Activated CD4-positive, alpha-beta T cell treated with anti-CD3 and anti-CD28 coated beads, Interleukin-2, amount 50 U/mL, for 1 hour (primary cell): Measurements from ENCODE around the gene AK4.
"Not testable (repeated sequence)": the region's sequence is repeated elsewhere in the genome, so short reads cannot be mapped to it uniquely, and the experiment has no call there.

ENCODE experiments used
- DNase-seq: peaks from one replicate; pipeline ENCODE4 v3.0.0-alpha.2; 2020

The AK4 gene

GRCh38 chr1:65148178-65148547 lies at the start of gene AK4:
AK4 (plus strand) TSS chr1:65148203; CDS start chr1:65148408, 205 bp downstream.
- not testable (repeated sequence) for DNase-seq

DNA sequence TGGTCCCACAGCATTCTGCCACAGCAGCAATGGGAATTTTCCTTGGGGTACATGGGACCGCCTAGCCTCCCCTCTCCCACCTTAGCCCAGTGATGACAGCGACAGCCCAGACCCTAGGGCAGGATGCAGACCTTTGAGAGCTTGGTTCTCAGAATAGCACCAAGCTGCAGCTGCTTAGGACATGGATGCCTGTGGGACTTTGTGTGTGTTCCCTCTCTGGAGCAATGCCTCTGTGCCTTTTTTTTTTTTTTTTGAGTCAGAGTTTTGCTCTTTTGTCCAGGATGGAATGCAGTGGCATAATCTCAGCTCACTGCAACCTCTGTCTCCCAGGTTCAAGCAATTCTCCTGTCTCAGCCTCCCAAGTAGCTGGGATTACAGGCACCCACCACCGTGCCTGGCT lies 44.2 kb upstream of the AK4 start:
- no peak for DNase-seq

DNA sequence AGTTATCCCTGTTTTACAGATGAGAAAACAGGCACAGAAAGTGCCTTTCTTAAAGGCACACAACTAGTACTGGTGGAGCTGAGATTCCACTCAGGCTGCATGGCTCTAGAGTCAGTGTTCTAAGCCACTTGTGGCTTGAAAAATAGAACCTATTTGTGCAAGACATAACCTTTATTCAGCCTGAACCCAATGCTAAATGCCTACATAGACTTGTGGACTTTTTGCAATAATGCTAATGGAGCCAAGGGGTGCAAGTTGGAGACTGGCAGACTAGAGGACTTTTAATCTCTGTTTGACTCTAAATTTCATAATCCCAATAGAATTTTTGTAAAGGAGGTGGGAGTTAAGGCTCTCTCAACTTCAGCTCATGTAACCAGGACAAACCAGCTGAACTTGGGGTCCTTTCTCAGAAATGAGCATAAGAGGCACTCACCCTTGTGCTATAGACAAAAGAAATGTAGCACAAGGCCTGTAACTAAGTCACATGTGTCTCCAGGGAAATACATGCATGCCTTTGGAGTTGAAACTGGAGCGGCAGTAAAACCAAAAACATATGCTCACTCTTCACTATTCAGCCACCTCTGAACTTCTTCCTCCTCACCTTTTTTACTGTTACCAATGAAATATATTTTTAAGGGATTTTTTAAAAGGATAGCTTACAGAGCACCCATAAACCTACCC lies 43.0 kb upstream of the AK4 start:
- no peak for DNase-seq

GRCh38 chr1:65105596-65105995 lies 42.4 kb upstream of the AK4 start:
- DNase-seq, result no peak

GRCh38 chr1:65108025-65108642 lies 39.9 kb upstream of the AK4 start:
- DNase-seq, result no peak

- DNase-seq, result no peak
Observed at GRCh38 chr1:65109487-65109886, 38.5 kb upstream of the AK4 start.

DNA sequence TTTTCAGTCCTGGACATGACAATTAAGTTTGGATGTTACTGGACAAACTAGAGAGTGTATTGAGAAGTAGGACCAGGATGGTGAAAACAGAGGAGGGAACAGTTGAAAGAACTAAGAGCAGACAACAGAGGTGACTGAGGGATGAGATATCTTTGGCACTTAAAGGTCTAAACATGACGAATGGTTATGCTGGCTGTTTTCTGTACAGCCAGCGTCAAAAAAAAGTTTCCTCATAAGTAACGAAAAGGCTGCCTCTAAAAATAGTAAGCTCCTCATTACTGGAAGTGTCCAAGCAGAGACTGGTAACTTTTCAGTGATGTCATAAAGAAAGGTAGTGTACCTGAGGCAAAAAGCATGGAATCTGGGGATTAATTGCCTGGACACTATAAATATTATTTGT lies 35.2 kb upstream of the AK4 start:
- no peak for DNase-seq

GRCh38 chr1:65113298-65113697 lies 34.7 kb upstream of the AK4 start:
- no peak for DNase-seq

DNA sequence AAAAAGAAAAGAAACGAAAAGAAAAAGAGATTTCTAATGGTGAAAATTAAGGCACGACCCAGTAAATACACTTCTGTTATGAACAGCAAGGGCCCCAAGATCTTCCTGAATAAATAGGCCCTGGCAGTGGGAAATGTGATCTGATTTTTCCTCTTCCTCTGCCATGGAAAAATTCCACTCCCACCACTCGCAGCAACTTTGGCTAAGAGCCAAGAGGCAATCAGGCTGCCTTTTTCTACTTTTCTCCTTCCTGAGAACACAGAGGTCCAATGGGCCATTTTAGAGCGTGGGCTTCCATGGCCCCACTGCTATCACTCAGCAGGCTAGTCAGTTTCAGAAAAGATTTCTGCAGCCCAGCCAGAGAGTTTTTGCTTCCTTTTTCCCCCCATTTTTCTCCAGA lies 33.7 kb upstream of the AK4 start:
- no peak for DNase-seq

DNA sequence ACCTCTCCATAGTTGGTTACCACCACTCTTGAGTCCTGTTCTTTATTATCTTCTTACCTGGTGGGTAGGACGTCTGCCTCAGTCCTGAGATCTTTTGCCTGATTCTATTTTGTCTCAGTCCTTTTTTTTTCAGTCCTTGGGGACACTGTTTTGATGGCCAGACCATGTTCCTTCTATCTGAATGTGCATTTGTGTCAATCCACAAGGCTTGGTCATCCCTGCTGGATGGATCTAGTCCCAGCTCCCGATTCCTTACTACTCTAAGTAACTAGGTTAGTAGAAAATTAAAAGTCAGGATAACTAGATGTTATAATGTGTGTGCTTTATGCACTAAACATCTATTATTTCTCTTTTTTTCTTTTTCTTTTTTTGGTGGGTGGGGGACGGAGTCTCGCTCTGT lies 28.1 kb upstream of the AK4 start:
- DNase-seq, result no peak

DNA sequence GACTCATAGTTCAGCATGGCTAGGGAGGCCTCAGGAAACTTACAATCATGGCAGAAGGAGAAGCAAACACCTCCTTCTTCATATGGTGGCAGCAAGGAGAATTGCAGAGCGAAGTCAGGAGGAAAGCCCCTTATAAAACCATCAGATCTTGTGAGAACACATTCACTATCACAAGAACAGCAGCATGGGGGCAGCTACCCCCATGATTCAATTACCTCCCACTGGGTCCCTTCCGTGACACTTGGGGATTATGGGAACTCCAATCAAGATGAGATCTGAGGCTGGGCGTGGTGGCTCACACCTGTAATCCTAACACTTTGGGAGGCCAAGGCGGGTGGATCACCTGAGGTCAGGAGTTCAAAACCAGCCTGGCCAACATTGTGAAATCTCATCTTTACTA lies 18.9 kb upstream of the AK4 start:
- not testable (repeated sequence) for DNase-seq

DNA sequence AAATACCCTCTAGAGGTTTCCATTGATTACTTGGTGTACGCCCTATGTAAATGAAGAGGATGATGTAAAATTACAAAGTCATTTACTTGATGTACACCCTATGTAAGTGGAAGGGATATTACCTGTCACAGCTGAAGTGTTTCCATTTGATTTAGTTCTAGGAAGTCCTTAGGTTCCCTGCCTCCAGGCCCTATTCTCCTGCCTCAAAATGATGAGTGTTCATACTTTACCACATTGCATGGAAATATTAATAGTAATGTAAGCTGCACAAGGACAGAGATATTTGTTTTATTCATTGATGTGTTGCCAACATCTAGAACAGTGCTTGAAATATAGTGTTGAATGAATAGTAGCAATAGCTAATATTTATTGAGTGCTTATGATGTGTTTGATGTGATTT lies 9.5 kb upstream of the AK4 start:
- DNase-seq, result no peak

DNA sequence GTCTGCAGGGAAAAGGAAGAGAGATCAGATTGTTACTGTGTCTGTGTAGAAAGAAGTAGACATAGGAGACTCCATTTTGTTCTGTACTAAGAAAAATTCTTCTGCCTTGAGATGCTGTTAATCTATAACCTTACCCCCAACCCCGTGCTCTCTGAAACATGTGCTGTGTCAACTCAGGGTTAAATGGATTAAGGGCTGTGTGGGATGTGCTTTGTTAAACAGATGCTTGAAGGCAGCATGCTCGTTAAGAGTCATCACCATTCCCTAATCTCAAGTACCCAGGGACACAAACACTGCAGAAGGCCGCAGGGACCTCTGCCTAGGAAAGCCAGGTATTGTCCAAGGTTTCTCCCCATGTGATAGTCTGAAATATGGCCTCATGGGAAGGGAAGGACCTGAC lies 8.2 kb upstream of the AK4 start:
- DNase-seq, result not testable (repeated sequence)

GRCh38 chr1:65141394-65141793 lies 6.6 kb upstream of the AK4 start:
- DNase-seq, result no peak

DNA sequence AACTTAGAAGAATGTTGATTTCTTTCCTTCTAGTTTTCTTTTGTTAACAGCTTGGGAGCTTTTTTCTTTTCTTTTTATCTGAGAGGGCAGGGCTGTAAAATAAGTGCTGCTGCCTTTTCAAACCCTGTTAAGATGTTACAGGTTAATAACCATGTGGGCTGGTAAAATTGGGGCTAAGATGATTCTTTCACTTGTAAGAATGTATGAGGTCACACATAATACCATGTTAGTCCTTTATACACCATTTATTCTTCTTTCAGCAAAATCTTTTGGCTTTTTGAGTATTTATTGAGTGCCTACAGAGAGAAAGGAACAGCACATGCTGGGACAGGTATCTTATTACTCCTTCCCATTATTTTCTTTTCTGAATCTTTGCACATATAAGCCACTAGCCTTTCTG lies 6.1 kb upstream of the AK4 start:
- DNase-seq, result no peak

DNA sequence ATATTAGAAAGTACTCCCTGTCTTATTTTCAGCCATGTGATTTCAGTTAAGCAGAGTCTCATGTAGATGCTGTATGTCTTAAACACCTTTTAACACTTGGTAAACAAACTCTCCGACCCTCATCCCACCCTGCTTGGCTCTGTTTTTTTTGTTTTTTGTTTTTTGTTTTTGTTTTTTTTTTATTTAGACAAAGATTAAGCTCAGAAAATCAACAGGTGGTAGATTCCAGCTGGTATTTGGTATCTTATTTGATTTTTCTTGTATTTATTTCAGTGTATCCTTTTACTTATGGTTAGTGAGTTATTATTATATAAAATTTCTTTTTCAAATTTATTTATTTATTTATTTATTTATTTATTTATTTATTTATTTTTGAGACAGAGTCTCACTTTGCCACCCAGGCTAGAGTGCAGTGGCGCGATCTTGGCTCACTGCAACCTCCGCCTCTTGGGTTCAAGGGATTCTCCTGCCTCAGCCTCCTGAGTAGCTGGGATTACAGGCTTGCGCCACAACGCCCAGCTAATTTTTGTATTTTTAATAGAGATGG lies 4.8 kb upstream of the AK4 start:
- DNase-seq, result not testable (repeated sequence)

DNA sequence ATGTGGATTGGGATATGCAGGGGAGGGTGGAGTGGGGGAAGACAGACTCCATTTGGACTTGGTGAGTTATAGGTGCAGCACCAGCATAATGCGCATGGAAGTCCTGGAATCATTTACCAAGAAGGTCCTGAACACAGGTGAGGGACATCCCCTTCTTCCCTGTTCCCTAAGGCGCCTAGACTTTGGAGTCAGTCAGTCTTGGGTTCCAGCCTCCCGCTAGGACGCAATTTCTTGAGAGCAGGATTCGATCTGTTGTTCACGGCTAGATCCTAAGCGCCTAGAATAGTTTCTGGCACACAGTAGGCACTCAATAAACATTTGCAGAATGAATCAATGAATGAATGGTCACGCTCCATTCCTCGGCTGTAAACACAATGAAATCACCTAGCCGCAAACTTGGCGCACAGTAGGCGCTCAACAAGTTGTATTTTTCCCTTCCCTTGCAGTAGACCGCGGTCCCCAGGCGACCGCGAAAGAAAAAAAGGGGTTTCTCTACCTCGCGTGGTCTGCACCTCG lies 1.0 kb upstream of the AK4 start:
- no peak for DNase-seq

DNA sequence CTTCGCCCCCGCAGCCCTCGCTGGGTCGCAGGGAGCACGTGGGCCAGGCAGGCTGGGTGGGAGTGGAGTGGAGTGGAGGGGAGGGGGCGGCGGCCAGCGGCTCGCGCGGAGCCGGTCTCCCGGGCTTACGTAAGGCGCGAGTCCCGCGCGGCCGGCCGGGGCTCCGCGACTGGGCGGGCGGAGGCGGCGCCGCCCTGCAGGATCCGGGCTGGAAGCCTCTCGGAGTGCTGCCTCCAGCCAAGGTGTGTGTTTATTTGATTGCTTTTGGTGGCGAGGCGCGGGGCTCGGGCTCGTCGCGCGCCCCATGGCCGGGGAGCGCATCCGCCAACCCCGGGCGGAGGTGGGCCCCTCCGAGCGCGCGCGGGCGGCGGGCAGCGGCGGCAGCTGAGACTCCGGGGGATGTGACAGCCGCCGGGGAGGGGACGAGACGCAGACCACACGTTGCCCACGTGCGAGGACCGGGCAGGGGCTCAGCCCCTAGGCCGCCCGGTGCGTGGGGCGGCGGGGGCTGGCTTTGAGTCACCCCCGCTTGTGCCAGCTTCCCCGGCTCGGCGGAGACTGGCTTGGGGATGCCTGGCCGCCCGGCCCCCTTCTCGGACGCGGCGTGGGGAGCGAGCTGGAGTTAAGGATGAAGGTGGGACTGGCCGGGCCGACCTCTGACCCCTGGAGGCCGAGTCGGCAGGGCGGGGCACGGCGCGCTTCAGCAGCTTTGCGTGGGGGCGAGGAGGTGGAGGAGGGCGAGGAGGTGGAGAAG lies 402 bp upstream of the AK4 start:
- DNase-seq, result peak; percentile 6

DNA sequence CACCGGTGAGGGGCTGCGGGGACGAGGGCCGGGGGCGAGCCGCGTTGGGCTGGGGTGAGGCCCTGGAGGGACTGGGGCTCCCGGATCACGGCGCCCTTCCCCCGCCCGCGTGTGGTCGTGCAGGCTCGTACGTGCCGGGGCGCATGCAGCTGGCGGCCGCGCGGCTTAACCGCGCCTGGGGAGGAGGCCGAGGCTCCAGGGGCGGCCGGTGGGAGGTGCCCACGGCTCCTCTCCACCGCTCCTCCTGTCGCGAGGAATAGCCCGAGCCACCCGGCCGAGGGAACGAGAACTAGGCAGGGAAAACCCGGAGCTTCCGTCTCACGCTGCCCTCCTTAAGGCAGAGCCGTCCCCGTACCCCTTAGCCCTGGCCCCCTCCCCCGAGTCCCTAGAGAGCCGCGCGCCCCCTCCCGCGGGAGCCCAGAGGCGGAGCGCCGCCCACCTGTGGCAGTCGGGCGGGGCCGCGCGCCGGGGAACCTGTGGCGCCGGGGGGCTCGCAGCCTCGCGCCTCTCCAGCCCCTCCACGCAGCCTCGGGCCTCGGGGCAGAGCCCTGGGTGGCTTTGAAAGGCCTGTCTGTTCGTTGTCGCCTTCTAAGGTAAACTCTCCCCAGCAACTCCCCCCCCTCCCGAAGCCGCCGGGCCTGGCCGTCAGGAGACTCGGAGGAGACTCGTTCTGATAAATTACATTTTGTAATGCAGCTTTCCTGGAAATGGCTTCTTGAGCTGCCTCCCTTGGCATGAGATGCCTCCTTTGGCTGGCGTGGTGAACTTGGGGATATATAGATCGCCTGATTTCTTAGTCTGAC lies 746 bp downstream of the AK4 start:
- DNase-seq, result no peak

- DNase-seq, result no peak
Observed at GRCh38 chr1:65149351-65150107, 1.5 kb downstream of the AK4 start.

- no peak for DNase-seq
Observed at GRCh38 chr1:65150108-65150463, 2.1 kb downstream of the AK4 start.

GRCh38 chr1:65150583-65151263 lies 2.7 kb downstream of the AK4 start:
- DNase-seq, result no peak
